Esophagus squamous epithelium (tissue), 4 donors: ENCODE data around the gene OPRM1.

Experiments used
- POLR2A ChIP-seq, 4 donors: fragments of 450-650 bp; IDR thresholded peaks; one replicate each; pipeline ENCODE4 v1.6.1; 2017; ENCODE audit warnings: antibody characterized with exemption in 4 of 4, mild to moderate bottlenecking in 4 of 4, moderate library complexity in 3 of 4
- TF ChIP-seq, protein P1 (sequence below), 6 experiments: fragments of 450-650 bp in 4 of 6; fragments of 200-600 bp in 2 of 6; sonication (generic) in 2 of 6; IDR thresholded peaks; one replicate each; pipeline ENCODE4 v1.5.1; 2016 to 2019; ENCODE audit warnings: antibody characterized with exemption in 6 of 6, mild to moderate bottlenecking in 4 of 6, moderate library complexity in 4 of 6

DNA sequence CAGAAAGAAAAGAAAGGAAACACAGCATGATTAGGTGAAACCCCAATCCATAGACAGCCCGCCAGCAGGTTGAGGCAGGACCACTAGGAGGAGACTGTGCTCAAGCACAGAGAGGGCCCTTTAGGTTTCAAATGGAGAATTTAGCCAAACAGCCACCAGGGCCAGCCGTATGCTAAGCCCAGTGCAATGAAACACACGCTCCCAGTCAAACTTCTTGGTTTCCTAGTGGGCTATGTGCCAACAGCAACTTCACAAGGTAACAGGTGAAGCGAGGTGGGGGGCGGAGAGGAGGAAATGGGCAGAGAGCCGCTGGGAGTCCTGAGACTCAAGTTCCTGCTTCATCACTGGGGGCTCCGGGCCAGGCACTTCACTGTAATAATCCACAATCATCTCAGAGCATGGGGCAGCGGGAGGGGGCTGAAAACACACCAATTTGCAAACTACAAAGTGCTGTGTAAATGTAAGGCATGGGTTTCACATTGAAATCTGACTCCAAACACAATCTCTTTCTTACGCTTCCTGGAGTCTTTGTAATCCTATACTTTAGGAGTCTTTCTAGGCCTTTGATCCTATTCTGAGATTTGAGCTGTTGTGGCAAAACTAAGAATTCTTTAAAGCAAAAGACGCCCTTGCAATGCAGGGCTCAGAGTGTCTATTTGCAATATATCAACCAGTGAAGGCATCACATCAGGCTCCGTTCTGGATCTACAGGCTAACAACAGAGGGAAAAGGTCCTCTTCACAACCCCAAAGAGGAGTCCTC, 117.3 kb downstream of the OPRM1 start:
- TF ChIP-seq, protein P1, sequence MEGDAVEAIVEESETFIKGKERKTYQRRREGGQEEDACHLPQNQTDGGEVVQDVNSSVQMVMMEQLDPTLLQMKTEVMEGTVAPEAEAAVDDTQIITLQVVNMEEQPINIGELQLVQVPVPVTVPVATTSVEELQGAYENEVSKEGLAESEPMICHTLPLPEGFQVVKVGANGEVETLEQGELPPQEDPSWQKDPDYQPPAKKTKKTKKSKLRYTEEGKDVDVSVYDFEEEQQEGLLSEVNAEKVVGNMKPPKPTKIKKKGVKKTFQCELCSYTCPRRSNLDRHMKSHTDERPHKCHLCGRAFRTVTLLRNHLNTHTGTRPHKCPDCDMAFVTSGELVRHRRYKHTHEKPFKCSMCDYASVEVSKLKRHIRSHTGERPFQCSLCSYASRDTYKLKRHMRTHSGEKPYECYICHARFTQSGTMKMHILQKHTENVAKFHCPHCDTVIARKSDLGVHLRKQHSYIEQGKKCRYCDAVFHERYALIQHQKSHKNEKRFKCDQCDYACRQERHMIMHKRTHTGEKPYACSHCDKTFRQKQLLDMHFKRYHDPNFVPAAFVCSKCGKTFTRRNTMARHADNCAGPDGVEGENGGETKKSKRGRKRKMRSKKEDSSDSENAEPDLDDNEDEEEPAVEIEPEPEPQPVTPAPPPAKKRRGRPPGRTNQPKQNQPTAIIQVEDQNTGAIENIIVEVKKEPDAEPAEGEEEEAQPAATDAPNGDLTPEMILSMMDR (IDR thresholded peaks at IDR 0.05), result peak; percentile 29 to 74 (median 66)
- TF ChIP-seq POLR2A (IDR thresholded peaks at IDR 0.05), result no peak
